ENCODE results near the gene TMEM94.
A peak's percentile ranks its signal among the peaks of the same experiment; 100 is the strongest.
"Not testable (repeated sequence)": the region's sequence is repeated elsewhere in the genome, so short reads cannot be mapped to it uniquely, and the experiment has no call there.

Gene TMEM94

DNA sequence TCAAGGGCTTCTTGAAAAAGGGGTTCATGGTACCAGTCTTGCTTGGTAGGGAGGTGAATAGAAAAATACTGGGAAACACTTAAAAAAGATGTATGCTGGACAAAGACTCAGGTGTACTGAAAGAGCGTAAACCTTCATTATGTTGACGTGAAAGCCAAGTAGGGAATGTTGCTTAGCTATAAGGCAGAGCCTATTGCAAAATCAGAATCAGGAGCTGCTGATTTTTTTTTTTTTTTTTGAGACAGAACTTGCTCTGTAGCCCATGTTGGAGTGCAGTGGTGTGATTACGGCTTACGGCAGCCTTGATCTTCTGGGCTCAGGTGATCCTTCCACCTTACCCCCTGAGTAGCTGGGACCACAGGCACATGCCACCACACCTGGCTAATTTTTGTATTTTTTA, 3.9 kb downstream of the TMEM94 start:
- Mint-ChIP-seq H3K36me3 (no peaks in the 10 kb centered on the region), H3K4me1 (peaks cover 53% of the 10 kb centered on the region), H3K27me3 (no peaks in the 10 kb centered on the region), H3K9me3 (no peaks in the 10 kb centered on the region), H3K4me3 (no peak overlapping the region), H3K27ac (peak overlapping the region; percentile 7)
- no peak for ATAC-seq

DNA sequence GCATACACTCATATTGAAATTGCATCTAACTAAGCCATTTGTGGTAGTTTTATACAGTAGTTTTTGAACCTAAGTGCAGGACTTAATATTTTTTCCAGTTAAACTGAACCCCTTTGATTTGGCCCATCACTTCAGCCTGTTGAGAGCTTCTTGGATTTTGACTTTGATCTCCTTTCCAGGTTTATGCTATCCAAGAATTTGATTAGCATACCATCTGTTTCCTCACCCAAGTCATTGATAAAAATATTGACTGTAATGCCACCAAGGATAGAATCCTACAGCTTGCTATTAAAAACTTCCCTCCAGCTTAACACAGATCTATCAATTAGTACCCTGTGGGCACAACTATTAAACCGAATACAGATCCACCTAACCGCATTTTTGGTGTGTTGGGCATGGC, 7.2 kb downstream of the TMEM94 start:
- Mint-ChIP-seq H3K36me3 (peaks cover 19% of the 10 kb centered on the region), H3K27me3 (no peaks in the 10 kb centered on the region), H3K4me1 (peaks cover 36% of the 10 kb centered on the region), H3K9me3 (no peaks in the 10 kb centered on the region), H3K4me3 (no peak overlapping the region), H3K27ac (no peak overlapping the region)
- no peak for ATAC-seq

DNA sequence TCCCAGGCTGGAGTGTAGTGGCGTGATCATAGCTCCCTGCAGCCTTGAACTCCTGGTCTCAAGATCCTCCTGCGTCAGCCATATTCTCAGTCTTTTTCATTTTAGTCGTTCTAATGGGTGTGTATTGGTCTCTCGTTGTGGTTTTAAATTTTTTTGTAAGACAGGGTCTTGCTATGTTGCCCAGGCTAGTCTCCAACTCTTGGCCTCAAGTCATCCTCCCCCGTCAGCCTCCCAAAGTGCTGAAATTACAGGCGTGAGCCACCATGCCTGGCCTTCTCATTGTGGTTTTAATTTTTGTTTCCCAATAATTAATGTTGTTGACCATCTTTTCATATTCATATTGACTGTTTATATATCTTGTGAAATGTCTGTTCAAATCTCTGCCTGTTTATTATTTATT, 8.6 kb downstream of the TMEM94 start:
- H3K27me3 Mint-ChIP-seq, result no peaks in the 10 kb centered on the region
- ATAC-seq, result no peak
- H3K27ac Mint-ChIP-seq, result no peak overlapping the region
- H3K9me3 Mint-ChIP-seq, result no peaks in the 10 kb centered on the region
- peaks cover 21% of the 10 kb centered on the region for H3K36me3 Mint-ChIP-seq
- H3K4me3 Mint-ChIP-seq, result no peak overlapping the region
- H3K4me1 Mint-ChIP-seq, result peaks cover 24% of the 10 kb centered on the region

GRCh38 chr17:75468291-75468754, 11.9 kb downstream of the TMEM94 start:
- H3K27me3 Mint-ChIP-seq, result no peaks in the 10 kb centered on the region
- H3K27ac Mint-ChIP-seq, result no peak overlapping the region
- peaks cover 17% of the 10 kb centered on the region for H3K4me1 Mint-ChIP-seq
- no peak for ATAC-seq
- H3K36me3 Mint-ChIP-seq, result peaks cover 39% of the 10 kb centered on the region
- H3K4me3 Mint-ChIP-seq, result no peak overlapping the region
- H3K9me3 Mint-ChIP-seq, result no peaks in the 10 kb centered on the region

- Mint-ChIP-seq H3K27ac (no peak overlapping the region), H3K4me3 (no peak overlapping the region), H3K4me1 (peaks cover 12% of the 10 kb centered on the region), H3K36me3 (peaks cover 45% of the 10 kb centered on the region), H3K27me3 (no peaks in the 10 kb centered on the region), H3K9me3 (no peaks in the 10 kb centered on the region)
- no peak for ATAC-seq
Measured at GRCh38 chr17:75468779-75469373, 12.4 kb downstream of the TMEM94 start.

- Mint-ChIP-seq H3K4me3 (no peak overlapping the region), H3K27ac (no peak overlapping the region), H3K27me3 (no peaks in the 10 kb centered on the region)
Measured at GRCh38 chr17:75471207-75471606, 14.8 kb downstream of the TMEM94 start.

GRCh38 chr17:75472119-75472518, 15.7 kb downstream of the TMEM94 start:
- Mint-ChIP-seq H3K9me3 (no peaks in the 10 kb centered on the region), H3K4me1 (peaks cover 6% of the 10 kb centered on the region), H3K27me3 (no peaks in the 10 kb centered on the region), H3K27ac (no peak overlapping the region), H3K36me3 (peaks cover 55% of the 10 kb centered on the region), H3K4me3 (no peak overlapping the region)
- no peak for ATAC-seq

More at GRCh38 chr17:75471207-75471606, 14.8 kb downstream of the TMEM94 start:
- Mint-ChIP-seq H3K4me1 (peaks cover under 1% of the 10 kb centered on the region), H3K9me3 (no peaks in the 10 kb centered on the region), H3K36me3 (peaks cover 51% of the 10 kb centered on the region)
- no peak for ATAC-seq

DNA sequence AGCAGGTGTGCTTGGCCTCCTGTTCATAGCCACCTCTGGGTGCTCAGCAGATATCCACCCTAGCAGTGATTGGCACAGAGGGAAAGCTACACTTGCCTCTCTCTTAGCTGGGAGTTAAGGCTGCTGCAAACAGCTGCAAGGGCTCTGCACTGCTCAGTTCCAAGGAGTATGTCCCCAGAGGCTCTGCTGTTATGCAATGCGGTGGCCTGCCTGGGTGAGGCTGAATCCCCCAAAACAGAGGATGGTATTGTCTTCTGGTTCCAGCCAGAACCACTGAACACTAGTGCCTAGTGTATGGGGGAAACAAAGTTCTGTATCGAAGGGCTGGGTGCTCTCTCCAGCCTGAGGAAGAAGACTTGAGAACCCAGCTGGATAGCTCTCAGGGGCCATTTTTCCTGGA, 16.8 kb downstream of the TMEM94 start:
- Mint-ChIP-seq H3K4me3 (no peak overlapping the region), H3K36me3 (peaks cover 53% of the 10 kb centered on the region), H3K27ac (no peak overlapping the region), H3K4me1 (peaks cover 6% of the 10 kb centered on the region), H3K9me3 (no peaks in the 10 kb centered on the region), H3K27me3 (no peaks in the 10 kb centered on the region)
- ATAC-seq, result no peak

DNA sequence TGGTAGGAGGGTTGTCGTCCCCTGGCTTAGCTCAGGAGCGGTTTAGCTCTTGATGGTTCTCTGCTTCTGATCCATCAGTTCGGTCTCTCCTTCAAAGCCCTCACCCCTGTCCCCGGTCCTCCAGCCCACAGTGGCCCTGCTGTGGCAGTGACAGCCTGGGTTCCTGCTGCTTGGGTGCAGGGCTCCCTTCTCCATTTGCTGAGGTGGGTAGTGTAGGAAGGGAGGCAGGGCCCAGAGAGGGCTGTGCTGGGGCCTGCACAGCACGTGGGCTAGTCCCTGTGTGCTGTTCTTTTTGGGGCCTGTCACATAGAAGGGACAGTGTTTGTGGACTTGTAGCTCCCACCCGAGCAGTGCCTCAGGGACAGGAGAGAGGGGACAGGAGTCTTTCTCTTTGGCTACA, 18.3 kb downstream of the TMEM94 start:
- no peak overlapping the region for H3K4me3 Mint-ChIP-seq
- peaks cover 6% of the 10 kb centered on the region for H3K4me1 Mint-ChIP-seq
- no peak overlapping the region for H3K27ac Mint-ChIP-seq
- H3K27me3 Mint-ChIP-seq, result no peaks in the 10 kb centered on the region
- peaks cover 48% of the 10 kb centered on the region for H3K36me3 Mint-ChIP-seq
- H3K9me3 Mint-ChIP-seq, result no peaks in the 10 kb centered on the region
- no peak for ATAC-seq

- no peak for ATAC-seq
- H3K36me3 Mint-ChIP-seq, result peaks cover 48% of the 10 kb centered on the region
- H3K4me3 Mint-ChIP-seq, result no peak overlapping the region
- no peaks in the 10 kb centered on the region for H3K27me3 Mint-ChIP-seq
- no peak overlapping the region for H3K27ac Mint-ChIP-seq
- H3K4me1 Mint-ChIP-seq, result peaks cover 6% of the 10 kb centered on the region
- H3K9me3 Mint-ChIP-seq, result no peaks in the 10 kb centered on the region
Measured at GRCh38 chr17:75475144-75475835, 18.9 kb downstream of the TMEM94 start.

GRCh38 chr17:75475851-75476250, 19.4 kb downstream of the TMEM94 start:
- peaks cover 11% of the 10 kb centered on the region for H3K4me1 Mint-ChIP-seq
- H3K4me3 Mint-ChIP-seq, result no peak overlapping the region
- ATAC-seq, result no peak
- no peak overlapping the region for H3K27ac Mint-ChIP-seq
- peaks cover 48% of the 10 kb centered on the region for H3K36me3 Mint-ChIP-seq
- H3K27me3 Mint-ChIP-seq, result no peaks in the 10 kb centered on the region
- no peaks in the 10 kb centered on the region for H3K9me3 Mint-ChIP-seq

- no peak overlapping the region for H3K4me3 Mint-ChIP-seq
- no peak for ATAC-seq
- H3K9me3 Mint-ChIP-seq, result no peaks in the 10 kb centered on the region
- peaks cover 48% of the 10 kb centered on the region for H3K36me3 Mint-ChIP-seq
- H3K27ac Mint-ChIP-seq, result no peak overlapping the region
- H3K4me1 Mint-ChIP-seq, result peaks cover 12% of the 10 kb centered on the region
- no peaks in the 10 kb centered on the region for H3K27me3 Mint-ChIP-seq
Measured at GRCh38 chr17:75476271-75476671, 19.8 kb downstream of the TMEM94 start.

DNA sequence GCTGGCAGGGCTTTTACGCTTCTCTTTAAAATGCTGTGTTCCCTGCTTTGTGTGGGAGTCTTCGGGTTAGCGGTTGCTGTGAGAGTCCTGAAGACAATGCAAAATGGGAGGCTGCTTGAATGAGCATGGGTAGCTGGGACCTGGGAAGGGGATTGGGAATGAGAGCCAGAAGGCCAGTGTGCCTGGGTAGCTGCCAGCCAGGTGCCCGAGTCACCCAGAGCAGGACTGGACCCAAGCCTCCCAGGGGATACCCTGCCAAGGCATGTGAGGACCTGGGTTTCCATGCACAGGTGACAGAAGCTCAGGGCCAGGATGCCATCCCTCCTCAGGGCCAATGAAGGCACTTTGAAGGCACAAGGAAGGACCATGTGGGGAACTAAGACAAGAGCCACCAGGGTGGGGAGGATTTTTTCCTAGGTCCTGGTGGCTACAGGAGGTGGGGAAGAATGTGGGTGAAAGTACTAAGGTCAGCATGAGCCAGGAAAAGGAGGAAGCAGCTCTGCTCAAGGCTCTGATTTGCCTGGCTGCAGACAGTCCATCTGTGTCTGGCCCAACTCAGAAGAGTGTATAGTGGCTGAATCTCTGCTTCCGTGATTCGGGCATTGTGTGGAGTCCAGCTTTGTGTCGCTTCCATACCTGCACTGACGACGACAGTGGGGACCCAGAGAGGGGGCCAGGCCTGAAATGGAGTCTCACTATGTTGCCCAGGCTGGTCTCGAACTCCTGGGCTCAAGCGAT, 20.5 kb downstream of the TMEM94 start:
- peaks cover 12% of the 10 kb centered on the region for H3K4me1 Mint-ChIP-seq
- no peak for ATAC-seq
- H3K9me3 Mint-ChIP-seq, result no peaks in the 10 kb centered on the region
- H3K27ac Mint-ChIP-seq, result no peak overlapping the region
- no peaks in the 10 kb centered on the region for H3K27me3 Mint-ChIP-seq
- H3K36me3 Mint-ChIP-seq, result peaks cover 44% of the 10 kb centered on the region
- H3K4me3 Mint-ChIP-seq, result no peak overlapping the region

DNA sequence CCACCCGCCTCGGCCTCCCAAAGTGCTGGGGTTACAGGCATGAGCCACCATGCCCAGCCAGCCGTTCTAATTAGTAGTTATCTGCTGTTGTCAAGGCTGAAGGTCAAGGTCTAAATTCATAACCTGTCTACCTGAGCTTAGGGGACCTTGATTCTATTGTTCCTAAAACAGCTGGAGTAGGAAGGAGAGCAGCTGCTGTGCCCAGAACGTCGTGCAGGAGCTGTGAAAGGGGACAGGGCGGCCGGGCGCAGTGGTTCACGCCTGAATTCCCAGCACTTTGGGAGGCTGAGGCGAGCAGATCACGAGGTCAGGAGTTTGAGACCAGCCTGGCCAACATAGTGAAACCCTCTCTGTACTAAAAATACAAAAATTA, 21.0 kb downstream of the TMEM94 start:
- not testable (repeated sequence) for H3K4me3 Mint-ChIP-seq, H3K27me3 Mint-ChIP-seq, H3K9me3 Mint-ChIP-seq, ATAC-seq, H3K27ac Mint-ChIP-seq
- peaks cover 12% of the 10 kb centered on the region for H3K4me1 Mint-ChIP-seq
- H3K36me3 Mint-ChIP-seq, result peaks cover 38% of the 10 kb centered on the region

DNA sequence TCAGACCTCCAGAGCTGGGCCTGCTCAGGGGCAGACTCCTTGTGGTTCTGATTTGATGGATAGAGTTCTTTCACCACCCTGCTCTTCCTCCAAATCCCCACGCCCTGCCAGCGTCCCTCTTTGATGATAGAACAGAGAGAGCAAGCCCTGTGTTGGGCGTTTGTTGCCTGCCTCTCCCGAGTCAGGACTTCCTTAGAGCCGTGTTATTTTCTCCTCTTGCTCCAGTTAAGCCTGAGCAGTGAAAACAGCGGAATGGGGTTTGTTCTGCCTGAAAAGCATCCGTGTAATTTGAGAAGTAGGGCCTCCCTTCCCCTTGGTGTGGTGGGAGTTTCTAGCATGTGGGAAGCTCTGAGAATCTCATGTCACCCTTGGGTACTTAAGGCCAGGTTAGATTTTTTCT, 22.1 kb downstream of the TMEM94 start:
- Mint-ChIP-seq H3K36me3 (peaks cover 28% of the 10 kb centered on the region), H3K9me3 (no peaks in the 10 kb centered on the region), H3K4me1 (peaks cover 12% of the 10 kb centered on the region), H3K27me3 (no peaks in the 10 kb centered on the region), H3K27ac (no peak overlapping the region), H3K4me3 (no peak overlapping the region)
- no peak for ATAC-seq

DNA sequence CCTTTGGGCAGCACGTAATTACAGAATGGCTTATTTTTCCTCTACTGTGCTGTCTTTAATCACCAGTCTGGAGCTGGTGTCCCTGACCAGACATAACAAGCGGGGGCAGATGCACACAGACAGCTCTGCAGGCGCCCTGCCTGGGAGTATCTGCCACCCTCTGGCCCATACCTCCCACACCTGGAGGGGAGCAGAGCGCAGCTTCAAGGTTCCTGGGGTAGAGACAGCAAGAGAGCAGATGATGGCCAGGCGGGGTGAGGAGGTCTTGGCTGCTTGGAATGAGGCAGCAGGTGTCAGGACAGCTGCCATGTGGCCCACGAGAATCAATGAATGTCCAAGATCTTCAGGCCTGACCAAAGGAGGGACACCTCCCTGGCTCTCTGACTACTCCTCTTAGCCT, 23.8 kb downstream of the TMEM94 start:
- H3K27ac Mint-ChIP-seq, result no peak overlapping the region
- H3K9me3 Mint-ChIP-seq, result no peaks in the 10 kb centered on the region
- no peak for ATAC-seq
- H3K4me1 Mint-ChIP-seq, result peaks cover 12% of the 10 kb centered on the region
- H3K27me3 Mint-ChIP-seq, result no peaks in the 10 kb centered on the region
- no peak overlapping the region for H3K4me3 Mint-ChIP-seq
- H3K36me3 Mint-ChIP-seq, result peaks cover 24% of the 10 kb centered on the region

All from stimulated activated memory B cell treated with anti-CD40 and anti-IgM and Interleukin-4, amounts not matched to agents 10 μg/mL and 1 μg/mL and 100 μg/mL, for 72 hours (primary cell).